H1 (cell line): Measurements from ENCODE around the gene SH3PXD2B. TPM values are rescaled to one million over a fixed set of nuclear protein-coding genes. Genes with fewer than 3 reads are reported as not detected.

ENCODE experiments used
- CTCF ChIA-PET: fragments of 300-600 bp; sonication (Branson Sonifier 250); formaldehyde crosslinking; loops from one replicate; lab custom pipeline; 2021; ENCODE audit not compliant: partially characterized antibody; lab: Charles Lee
- POLR2A ChIA-PET: fragments of 300-600 bp; sonication (Branson Sonifier 250); formaldehyde crosslinking; loops from one replicate; lab custom pipeline; 2021; ENCODE audit warnings: inconsistent platforms; ENCODE audit not compliant: partially characterized antibody; lab: Charles Lee
- DNase-seq, 2 experiments: peaks; one replicate each; pipeline versions ENCODE4 v3.0.0 to v3.0.0-alpha.2; 2010 to 2022; ENCODE audit warnings: low spot score in 2 of 2, low read depth in 1 of 2, mixed read lengths in 1 of 2
- FAIRE-seq: peaks from 2 replicates; lab custom pipeline; 2011; peaks lifted over from hg19 to GRCh38; lab: Jason Lieb, UNC
- H2AFZ ChIP-seq: 2 replicates; pipeline ENCODE4 v1.8.1; 2012; ENCODE audit warnings: low read length, inconsistent platforms
- H2AK5ac ChIP-seq: 2 replicates; pipeline ENCODE4 v1.6.1; 2013; ENCODE audit warnings: low read depth, low read length
- H2BK120ac ChIP-seq: replicated peaks from 2 replicates; pipeline ENCODE3; 2013; ENCODE audit warnings: low read depth, low read length, inconsistent platforms
- H2BK12ac ChIP-seq: 2 replicates; pipeline ENCODE4 v1.6.1; 2013; ENCODE audit warnings: low read depth, low read length
- H2BK15ac ChIP-seq: 2 replicates; pipeline ENCODE4 v1.6.1; 2013; ENCODE audit warnings: low read length
- H2BK20ac ChIP-seq: 2 replicates; pipeline ENCODE4 v1.6.1; 2013; ENCODE audit warnings: low read length
- H2BK5ac ChIP-seq: 2 replicates; pipeline ENCODE4 v1.6.1; 2013; ENCODE audit warnings: low read depth, low read length
- H3K14ac ChIP-seq: 2 replicates; pipeline ENCODE4 v1.6.1; 2013; ENCODE audit warnings: inconsistent platforms; ENCODE audit not compliant: insufficient read length
- H3K18ac ChIP-seq: 2 replicates; pipeline ENCODE4 v1.6.1; 2013; ENCODE audit warnings: low read length; ENCODE audit errors: extremely low read depth
- H3K23ac ChIP-seq: 2 replicates; pipeline ENCODE4 v1.6.1; 2013; ENCODE audit warnings: inconsistent platforms; ENCODE audit not compliant: insufficient read length
- H3K23me2 ChIP-seq: 2 replicates; pipeline ENCODE4 v1.6.1; 2013; ENCODE audit warnings: low read depth, low read length
- H3K27ac ChIP-seq: 2 replicates; pipeline ENCODE4 v1.6.1; 2011; ENCODE audit warnings: low read depth, low read length, inconsistent platforms
- H3K27me3 ChIP-seq, 4 experiments: replicated peaks in 1 of 4; 1 replicate in 1 of 4; 2 replicates in 3 of 4; pipeline versions ENCODE4 v1.6.1 to v1.8.1; 2011 to 2013; ENCODE audit warnings: low read length in 3 of 4, mild to moderate bottlenecking in 3 of 4, inconsistent platforms in 2 of 4, mixed read lengths in 2 of 4, moderate library complexity in 1 of 4; ENCODE audit not compliant: control insufficient read depth in 3 of 4, insufficient read depth in 3 of 4; ENCODE audit errors: extremely low read depth in 1 of 4
- H3K36me3 ChIP-seq, 4 experiments: 2 replicates each; pipeline versions ENCODE4 v1.6.1 to v1.8.1; 2011 to 2013; ENCODE audit warnings: mild to moderate bottlenecking in 4 of 4, low read length in 3 of 4, moderate library complexity in 2 of 4, control low read depth in 1 of 4, inconsistent platforms in 1 of 4; ENCODE audit not compliant: insufficient read depth in 4 of 4, control insufficient read depth in 2 of 4
- H3K4ac ChIP-seq: replicated peaks from 2 replicates; pipeline ENCODE3; 2013; ENCODE audit warnings: low read length, low read depth, mixed read lengths, inconsistent platforms; ENCODE audit not compliant: insufficient read length
- H3K4me1 ChIP-seq, 4 experiments: replicated peaks in 1 of 4; 1 replicate in 1 of 4; 2 replicates in 3 of 4; pipeline versions ENCODE4 v1.6.1 to v1.8.1; 2011 to 2013; ENCODE audit warnings: low read length in 3 of 4, inconsistent platforms in 2 of 4, mixed read lengths in 1 of 4; ENCODE audit not compliant: insufficient read depth in 4 of 4, control insufficient read depth in 3 of 4
- H3K4me2 ChIP-seq, 2 experiments: 2 replicates each; pipeline versions ENCODE4 v1.6.1 to v1.8.1; 2011 to 2013; ENCODE audit warnings: low read depth in 2 of 2, low read length in 2 of 2, control low read depth in 1 of 2, inconsistent platforms in 1 of 2, mild to moderate bottlenecking in 1 of 2; ENCODE audit not compliant: insufficient read depth in 1 of 2
- H3K4me3 ChIP-seq, 4 experiments: fragments of 200-600, 300-600 bp in 1 of 4; sonication (generic), shearing (Covaris generic), sonication (Bioruptor Twin) in 1 of 4; 2 replicates each; pipeline versions ENCODE4 v1.5.1 to v1.8.1; 2011 to 2016; ENCODE audit warnings: low read length in 4 of 4, low read depth in 3 of 4, control low read depth in 2 of 4, inconsistent platforms in 2 of 4, mild to moderate bottlenecking in 2 of 4, mixed read lengths in 1 of 4, moderate library complexity in 1 of 4; ENCODE audit not compliant: insufficient read depth in 2 of 4; ENCODE audit errors: extremely low read depth in 1 of 4
- H3K56ac ChIP-seq: replicated peaks from 2 replicates; pipeline ENCODE3; 2013; ENCODE audit warnings: low read depth, mild to moderate bottlenecking, mixed read lengths, low read length, inconsistent platforms; ENCODE audit not compliant: insufficient read length
- H3K79me1 ChIP-seq: 2 replicates; pipeline ENCODE4 v1.6.1; 2013; ENCODE audit warnings: low read depth, low read length, control low read depth
- H3K79me2 ChIP-seq, 2 experiments: 2 replicates each; pipeline versions ENCODE4 v1.6.1 to v1.8.1; 2012 to 2013; ENCODE audit warnings: low read length in 2 of 2, mild to moderate bottlenecking in 2 of 2, inconsistent platforms in 1 of 2; ENCODE audit not compliant: insufficient read depth in 2 of 2, control insufficient read depth in 1 of 2
- H3K9ac ChIP-seq, 4 experiments: replicated peaks in 1 of 4; 1 replicate in 1 of 4; 2 replicates in 3 of 4; pipeline versions ENCODE4 v1.6.1 to v1.8.1; 2011 to 2013; ENCODE audit warnings: low read depth in 3 of 4, low read length in 3 of 4, control low read depth in 2 of 4, mild to moderate bottlenecking in 2 of 4, moderate library complexity in 2 of 4, inconsistent platforms in 1 of 4; ENCODE audit errors: extremely low read depth in 1 of 4
- H3K9me3 ChIP-seq, 2 experiments: 2 replicates each; pipeline versions ENCODE4 v1.6.1 to v1.8.1; 2012 to 2013; ENCODE audit warnings: mild to moderate bottlenecking in 2 of 2, moderate library complexity in 2 of 2, control low read depth in 1 of 2, inconsistent platforms in 1 of 2, low read depth in 1 of 2, low read length in 1 of 2, mixed read lengths in 1 of 2; ENCODE audit not compliant: insufficient read depth in 2 of 2
- H4K20me1 ChIP-seq, 2 experiments: replicated peaks in 1 of 2; 2 replicates each; pipeline versions ENCODE3 to v1.8.1; 2011 to 2013; ENCODE audit warnings: inconsistent platforms in 2 of 2, low read length in 2 of 2, mild to moderate bottlenecking in 1 of 2; ENCODE audit not compliant: insufficient read depth in 2 of 2, control insufficient read depth in 1 of 2
- H4K5ac ChIP-seq: 2 replicates; pipeline ENCODE4 v1.6.1; 2013; ENCODE audit warnings: low read length, low read depth, mixed read lengths, inconsistent platforms; ENCODE audit not compliant: insufficient read length
- H4K8ac ChIP-seq: 2 replicates; pipeline ENCODE4 v1.8.0; 2013; ENCODE audit warnings: mild to moderate bottlenecking, moderate library complexity, low read length, inconsistent platforms; ENCODE audit not compliant: insufficient read depth; ENCODE audit errors: extremely low read depth
- H4K91ac ChIP-seq: replicated peaks from 2 replicates; pipeline ENCODE3; 2013; ENCODE audit warnings: low read length, mixed read lengths, inconsistent platforms; ENCODE audit not compliant: insufficient read length
- KDM5A ChIP-seq: fragments of 200-600 bp; IDR thresholded peaks from 2 replicates; pipeline ENCODE4 v1.7.1; 2012; ENCODE audit warnings: mild to moderate bottlenecking, low read length, inconsistent platforms, mixed read lengths
- NANOG ChIP-seq: IDR thresholded peaks from 2 replicates; pipeline ENCODE4 v1.6.1; 2011; ENCODE audit warnings: low read length, low read depth, mild to moderate bottlenecking, inconsistent platforms; ENCODE audit not compliant: insufficient read depth, poor library complexity, severe bottlenecking
- RAD21 ChIP-seq, 2 experiments: IDR thresholded peaks in 1 of 2; conservative IDR thresholded peaks in 1 of 2; 2 replicates each; pipeline ENCODE4 v1.6.1; 2011; ENCODE audit warnings: low read depth in 2 of 2, low read length in 2 of 2, improper control_type of control experiment in 1 of 2, inconsistent platforms in 1 of 2, mild to moderate bottlenecking in 1 of 2, moderate library complexity in 1 of 2
- whole genome bisulfite sequencing, 2 experiments: shearing (Covaris generic) in 1 of 2; methylation state at CpG; one replicate each; pipeline versions ENCODE4 v1.1.6 to v1.1.7; 2013 to 2015; ENCODE audit warnings: low lambda C conversion rate in 2 of 2, mixed read lengths in 2 of 2, inconsistent platforms in 1 of 2, low coverage in 1 of 2, missing lambda C conversion rate in 1 of 2; ENCODE audit not compliant: insufficient replicate concordance in 2 of 2, insufficient coverage in 1 of 2, insufficient read length in 1 of 2; ENCODE audit errors: extremely low coverage in 1 of 2, missing lambda C conversion rate in 1 of 2; 5-methylcytosine and 5-hydroxymethylcytosine counted together
- polyA plus RNA-seq, 7 experiments: library from polyadenylated mRNA; depleted of rRNA in 3 of 7; stranded (reverse) in 5 of 7; unstranded in 2 of 7; fragments of >200 nt in 5 of 7; fragments of 200-250 nt in 2 of 7; gene quantifications; 1 replicate in 5 of 7; 2 replicates in 1 of 7; 4 replicates in 1 of 7; pipeline versions ENCODE4 v1.2.1 to v1.2.3, GENCODE V29; 2011 to 2013; ENCODE audit warnings: missing spikeins in 2 of 7, mixed read lengths in 2 of 7
- total RNA-seq: library from RNA; stranded (reverse); fragmentation: NEBNext Ultra II Directional; extraction: Animal tissue kit (Norgen Biotek cat#: 25700); gene quantifications from 2 replicates; pipeline ENCODE4 v1.2.1, GENCODE V29; 2021
- TF ChIP-seq, protein P1 (sequence below), 3 experiments: IDR thresholded peaks; 1 replicate in 2 of 3; 2 replicates in 1 of 3; pipeline versions ENCODE4 v1.5.1 to v1.6.1; 2011; ENCODE audit warnings: low read length in 3 of 3, mild to moderate bottlenecking in 3 of 3, inconsistent platforms in 2 of 3, low read depth in 1 of 3, moderate library complexity in 1 of 3; ENCODE audit not compliant: insufficient read depth in 1 of 3; ENCODE audit errors: control extremely low read depth in 1 of 3

SH3PXD2B gene
- total and polyA plus RNA-seq, 2 of the 8 experiments (the other 6 are each of a cell fraction or from before 2014, with no cell fraction given): 32.9 to 72.9 TPM

DNA sequence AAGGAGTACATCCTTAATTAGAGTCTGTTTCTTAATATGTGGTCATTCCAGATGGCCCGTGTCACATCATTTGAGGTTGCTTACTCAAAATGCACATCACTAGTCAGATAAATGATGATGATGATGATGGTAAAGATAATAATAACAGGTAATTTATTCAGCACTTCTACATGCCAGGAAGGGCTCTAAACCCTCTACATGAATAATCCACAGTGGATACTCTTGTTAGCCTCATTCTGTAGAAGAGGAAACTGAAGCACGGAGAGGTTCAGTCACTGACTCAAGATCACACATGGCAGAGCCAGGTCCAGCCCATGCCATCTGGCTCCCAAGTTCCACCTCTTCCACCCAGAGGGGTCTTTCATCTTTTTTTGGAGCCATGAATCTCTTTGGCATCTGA is 11.7 kb downstream of the SH3PXD2B start:
- Histone ChIP-seq H4K8ac (no peak overlapping the region), H2BK5ac (no peak overlapping the region), H3K4me1 (peaks cover 3 to 7% (median 5%) of the 10 kb centered on the region in 4 experiments; a peak in 6 of 7 replicates), H3K14ac (no peak overlapping the region), H3K9ac (no peak overlapping the region), H3K18ac (no peak overlapping the region), H4K5ac (no peak overlapping the region), H3K4me3 (no peak overlapping the region), H4K20me1 (peaks cover 34 to 63% of the 10 kb centered on the region in 2 experiments), H3K79me2 (peaks cover 4 to 92% of the 10 kb centered on the region in 2 experiments; a peak in 3 of 4 replicates), H3K9me3 (no peaks in the 10 kb centered on the region), H3K23ac (no peak overlapping the region), H3K79me1 (peaks cover 37% of the 10 kb centered on the region), H3K56ac (no peak overlapping the region), H2BK12ac (no peak overlapping the region), H3K36me3 (no peaks in the 10 kb centered on the region; a peak in 1 of 8 replicates), H4K91ac (no peak overlapping the region), H2BK120ac (no peak overlapping the region), H2BK20ac (no peak overlapping the region), H3K4ac (no peak overlapping the region), H3K27ac (no peak overlapping the region), H3K23me2 (no peaks in the 10 kb centered on the region), H3K27me3 (no peaks in the 10 kb centered on the region), H2AFZ (no peak overlapping the region), H2AK5ac (no peak overlapping the region), H3K4me2 (no peak overlapping the region), H2BK15ac (no peak overlapping the region)
- DNase-seq: no peak
- 90% methylated on average over 2 of the region's 2 CpGs; no CpG with 5 or more reads in 1 of the 2 experiments for WGBS, 2 experiments
- CTCF ChIA-PET: no interaction called here
- no peak for FAIRE-seq
- POLR2A ChIA-PET: no interaction called here
- TF ChIP-seq NANOG (no peak), KDM5A (no peak), RAD21 (IDR thresholded peaks at IDR 0.05 in 1 of 2, conservative IDR thresholded peaks at IDR 0.05 in 1 of 2; ENCODE audit: low read depth in 2 of 2, low read length in 2 of 2) (no peak)
- TF ChIP-seq, protein P1, sequence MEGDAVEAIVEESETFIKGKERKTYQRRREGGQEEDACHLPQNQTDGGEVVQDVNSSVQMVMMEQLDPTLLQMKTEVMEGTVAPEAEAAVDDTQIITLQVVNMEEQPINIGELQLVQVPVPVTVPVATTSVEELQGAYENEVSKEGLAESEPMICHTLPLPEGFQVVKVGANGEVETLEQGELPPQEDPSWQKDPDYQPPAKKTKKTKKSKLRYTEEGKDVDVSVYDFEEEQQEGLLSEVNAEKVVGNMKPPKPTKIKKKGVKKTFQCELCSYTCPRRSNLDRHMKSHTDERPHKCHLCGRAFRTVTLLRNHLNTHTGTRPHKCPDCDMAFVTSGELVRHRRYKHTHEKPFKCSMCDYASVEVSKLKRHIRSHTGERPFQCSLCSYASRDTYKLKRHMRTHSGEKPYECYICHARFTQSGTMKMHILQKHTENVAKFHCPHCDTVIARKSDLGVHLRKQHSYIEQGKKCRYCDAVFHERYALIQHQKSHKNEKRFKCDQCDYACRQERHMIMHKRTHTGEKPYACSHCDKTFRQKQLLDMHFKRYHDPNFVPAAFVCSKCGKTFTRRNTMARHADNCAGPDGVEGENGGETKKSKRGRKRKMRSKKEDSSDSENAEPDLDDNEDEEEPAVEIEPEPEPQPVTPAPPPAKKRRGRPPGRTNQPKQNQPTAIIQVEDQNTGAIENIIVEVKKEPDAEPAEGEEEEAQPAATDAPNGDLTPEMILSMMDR (IDR thresholded peaks at IDR 0.05; ENCODE audit: control extremely low read depth in 1 of 3, insufficient read depth in 1 of 3, low read depth in 1 of 3, low read length in 3 of 3): no peak
